ENCODE data around the gene KCNJ5.

The KCNJ5 gene

DNA sequence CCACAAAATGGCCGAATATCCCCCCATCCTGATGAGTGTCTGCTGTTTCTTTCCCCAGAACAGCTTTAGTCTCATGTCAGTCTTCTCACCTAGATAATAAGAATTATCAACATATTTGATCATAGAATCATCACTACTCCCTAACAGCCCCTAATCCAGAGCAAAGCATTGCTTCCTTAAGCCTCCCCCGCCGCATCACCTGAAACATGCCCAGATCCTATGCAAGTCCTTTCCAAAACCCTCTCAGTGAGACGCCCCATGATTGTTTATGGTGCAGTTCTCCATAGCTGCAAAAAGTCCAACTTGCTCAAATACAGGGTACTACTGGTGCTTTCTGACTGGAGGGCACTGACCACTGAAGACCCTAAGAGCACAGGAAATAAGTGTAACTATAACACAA is 44.2 kb upstream of the KCNJ5 start:
- H3K79me2 ChIP-seq (ENCODE audit: low read length) = no peaks in the 10 kb centered on the region
- TF ChIP-seq EZH2phosphoT487 (IDR thresholded peaks at IDR 0.05; ENCODE audit: low read depth) = no peak
- no peaks in the 10 kb centered on the region for H4K20me1 ChIP-seq (ENCODE audit: insufficient read depth, low read length)
- peaks cover 12% of the 10 kb centered on the region for H3K4me1 ChIP-seq (ENCODE audit: low read length)
- no peak overlapping the region for H2AFZ ChIP-seq (ENCODE audit: low read depth, low read length)
- H3K36me3 ChIP-seq (replicated peaks; ENCODE audit: low read depth, low read length) = no peaks in the 10 kb centered on the region
- H3K4me3 ChIP-seq (ENCODE audit: low read length) = no peak overlapping the region
- no peak overlapping the region for H3K4me2 ChIP-seq (ENCODE audit: low read length)
- no peaks in the 10 kb centered on the region; the same call in 1 of the 2 replicates for H3K27me3 ChIP-seq (ENCODE audit: low read depth, low read length)
- no peak overlapping the region for H3K27ac ChIP-seq (ENCODE audit: low read length)
- H3K9me3 ChIP-seq (ENCODE audit: insufficient read depth, low read length) = no peaks in the 10 kb centered on the region
- no peak overlapping the region for H3K9ac ChIP-seq (ENCODE audit: low read length)

- Histone ChIP-seq H3K4me1 (ENCODE audit: low read length) (peaks cover 7% of the 10 kb centered on the region), H3K79me2 (ENCODE audit: low read length) (no peaks in the 10 kb centered on the region), H3K27me3 (ENCODE audit: low read depth, low read length) (no peaks in the 10 kb centered on the region), H3K4me3 (ENCODE audit: low read length) (no peak overlapping the region), H2AFZ (ENCODE audit: low read depth, low read length) (no peak overlapping the region), H3K9ac (ENCODE audit: low read length) (no peak overlapping the region), H3K4me2 (ENCODE audit: low read length) (peak overlapping the region; percentile 25), H3K9me3 (ENCODE audit: insufficient read depth, low read length) (no peaks in the 10 kb centered on the region), H4K20me1 (ENCODE audit: insufficient read depth, low read length) (no peaks in the 10 kb centered on the region), H3K36me3 (replicated peaks; ENCODE audit: low read depth, low read length) (no peaks in the 10 kb centered on the region), H3K27ac (ENCODE audit: low read length) (no peak overlapping the region)
- TF ChIP-seq EZH2phosphoT487 (IDR thresholded peaks at IDR 0.05; ENCODE audit: low read depth) = no peak
- TF ChIP-seq, protein P1, sequence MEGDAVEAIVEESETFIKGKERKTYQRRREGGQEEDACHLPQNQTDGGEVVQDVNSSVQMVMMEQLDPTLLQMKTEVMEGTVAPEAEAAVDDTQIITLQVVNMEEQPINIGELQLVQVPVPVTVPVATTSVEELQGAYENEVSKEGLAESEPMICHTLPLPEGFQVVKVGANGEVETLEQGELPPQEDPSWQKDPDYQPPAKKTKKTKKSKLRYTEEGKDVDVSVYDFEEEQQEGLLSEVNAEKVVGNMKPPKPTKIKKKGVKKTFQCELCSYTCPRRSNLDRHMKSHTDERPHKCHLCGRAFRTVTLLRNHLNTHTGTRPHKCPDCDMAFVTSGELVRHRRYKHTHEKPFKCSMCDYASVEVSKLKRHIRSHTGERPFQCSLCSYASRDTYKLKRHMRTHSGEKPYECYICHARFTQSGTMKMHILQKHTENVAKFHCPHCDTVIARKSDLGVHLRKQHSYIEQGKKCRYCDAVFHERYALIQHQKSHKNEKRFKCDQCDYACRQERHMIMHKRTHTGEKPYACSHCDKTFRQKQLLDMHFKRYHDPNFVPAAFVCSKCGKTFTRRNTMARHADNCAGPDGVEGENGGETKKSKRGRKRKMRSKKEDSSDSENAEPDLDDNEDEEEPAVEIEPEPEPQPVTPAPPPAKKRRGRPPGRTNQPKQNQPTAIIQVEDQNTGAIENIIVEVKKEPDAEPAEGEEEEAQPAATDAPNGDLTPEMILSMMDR (IDR thresholded peaks at IDR 0.05; ENCODE audit: low read depth, low read length) = peak; percentile 92
Observed at GRCh38 chr11:128848815-128849455, 42.2 kb upstream of the KCNJ5 start.

DNA sequence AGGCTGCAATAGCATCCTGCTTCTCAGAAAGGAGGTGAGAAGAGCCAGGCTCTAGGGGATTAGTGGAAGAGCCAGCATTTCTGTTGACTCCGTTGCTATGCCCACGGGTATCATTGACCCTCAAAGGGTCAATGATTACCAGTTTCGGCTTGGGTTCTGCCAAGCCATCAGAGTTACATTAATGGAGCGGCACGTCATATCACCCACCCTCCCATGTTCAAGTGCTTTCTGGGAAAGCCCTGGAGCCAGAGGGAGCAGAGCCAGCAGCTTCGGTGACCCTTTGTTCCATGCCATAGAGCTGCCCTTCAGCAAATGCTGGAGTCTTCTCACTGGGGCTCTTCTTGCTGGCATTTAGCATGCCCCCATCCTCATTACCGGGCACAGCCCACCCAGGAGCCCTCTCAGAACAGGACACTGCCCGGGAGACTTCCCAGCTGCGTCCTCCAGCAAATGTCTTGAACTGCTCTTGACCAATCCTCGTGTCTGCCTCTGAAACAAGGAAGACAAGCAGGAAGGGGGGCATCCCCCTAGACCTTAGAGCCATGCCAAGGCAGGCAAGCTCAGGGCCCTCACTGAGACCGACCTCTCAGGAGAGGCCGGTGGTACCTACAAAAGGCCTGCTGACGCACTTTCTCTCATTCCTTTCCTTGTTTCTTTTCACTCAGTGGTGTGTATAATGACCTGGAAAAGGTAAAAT is 38.7 kb upstream of the KCNJ5 start:
- no peak for TF ChIP-seq EZH2phosphoT487 (IDR thresholded peaks at IDR 0.05; ENCODE audit: low read depth)
- TF ChIP-seq, protein P1 (IDR thresholded peaks at IDR 0.05; ENCODE audit: low read depth, low read length) = no peak
- H3K27me3 ChIP-seq (ENCODE audit: low read depth, low read length) = no peaks in the 10 kb centered on the region
- no peaks in the 10 kb centered on the region for H3K9me3 ChIP-seq (ENCODE audit: insufficient read depth, low read length)
- no peaks in the 10 kb centered on the region for H3K4me1 ChIP-seq (ENCODE audit: low read length)
- H2AFZ ChIP-seq (ENCODE audit: low read depth, low read length) = no peak overlapping the region
- no peak overlapping the region for H3K4me2 ChIP-seq (ENCODE audit: low read length)
- H3K27ac ChIP-seq (ENCODE audit: low read length) = no peak overlapping the region
- H4K20me1 ChIP-seq (ENCODE audit: insufficient read depth, low read length) = no peaks in the 10 kb centered on the region
- no peaks in the 10 kb centered on the region for H3K36me3 ChIP-seq (replicated peaks; ENCODE audit: low read depth, low read length)
- no peak overlapping the region for H3K9ac ChIP-seq (ENCODE audit: low read length)
- H3K79me2 ChIP-seq (ENCODE audit: low read length) = no peaks in the 10 kb centered on the region
- H3K4me3 ChIP-seq (ENCODE audit: low read length) = no peak overlapping the region

DNA sequence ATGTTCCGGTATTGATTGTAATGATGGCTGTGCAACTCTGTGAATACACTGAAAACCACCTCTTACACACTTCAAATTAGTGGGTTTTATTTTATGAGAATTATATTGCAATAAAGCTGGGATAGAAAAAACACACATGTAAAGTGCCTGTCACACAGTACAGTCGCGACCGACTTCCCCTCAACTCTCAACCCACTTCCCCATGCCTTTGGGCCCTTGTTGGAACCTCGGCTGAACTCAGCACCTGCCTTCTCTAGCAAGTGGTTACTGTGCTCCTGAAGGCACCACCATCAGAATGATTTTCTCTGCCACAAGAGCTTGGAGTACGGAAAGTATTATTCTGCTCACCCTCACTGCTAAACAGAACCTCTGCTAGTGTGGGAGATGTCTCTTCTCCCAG is 37.6 kb upstream of the KCNJ5 start:
- no peak for TF ChIP-seq EZH2phosphoT487 (IDR thresholded peaks at IDR 0.05; ENCODE audit: low read depth)
- TF ChIP-seq, protein P1 (IDR thresholded peaks at IDR 0.05; ENCODE audit: low read depth, low read length) = no peak
- Histone ChIP-seq H3K4me2 (ENCODE audit: low read length) (no peak overlapping the region), H3K36me3 (replicated peaks; ENCODE audit: low read depth, low read length) (no peaks in the 10 kb centered on the region), H3K79me2 (ENCODE audit: low read length) (no peaks in the 10 kb centered on the region), H3K9ac (ENCODE audit: low read length) (no peak overlapping the region), H3K9me3 (ENCODE audit: insufficient read depth, low read length) (no peaks in the 10 kb centered on the region), H4K20me1 (ENCODE audit: insufficient read depth, low read length) (no peaks in the 10 kb centered on the region), H3K27ac (ENCODE audit: low read length) (no peak overlapping the region), H3K27me3 (ENCODE audit: low read depth, low read length) (peaks cover 5% of the 10 kb centered on the region; the same call in 1 of the 2 replicates), H2AFZ (ENCODE audit: low read depth, low read length) (no peak overlapping the region), H3K4me1 (ENCODE audit: low read length) (no peaks in the 10 kb centered on the region), H3K4me3 (ENCODE audit: low read length) (no peak overlapping the region)
